ENCODE measurements around the gene KRTAP19-6. TPM values are rescaled to one million over a fixed set of nuclear protein-coding genes. Genes with fewer than 3 reads are reported as not detected.

KRTAP19-6 gene
- total RNA-seq, 1 experiment from 2014 or later, result not detected

DNA sequence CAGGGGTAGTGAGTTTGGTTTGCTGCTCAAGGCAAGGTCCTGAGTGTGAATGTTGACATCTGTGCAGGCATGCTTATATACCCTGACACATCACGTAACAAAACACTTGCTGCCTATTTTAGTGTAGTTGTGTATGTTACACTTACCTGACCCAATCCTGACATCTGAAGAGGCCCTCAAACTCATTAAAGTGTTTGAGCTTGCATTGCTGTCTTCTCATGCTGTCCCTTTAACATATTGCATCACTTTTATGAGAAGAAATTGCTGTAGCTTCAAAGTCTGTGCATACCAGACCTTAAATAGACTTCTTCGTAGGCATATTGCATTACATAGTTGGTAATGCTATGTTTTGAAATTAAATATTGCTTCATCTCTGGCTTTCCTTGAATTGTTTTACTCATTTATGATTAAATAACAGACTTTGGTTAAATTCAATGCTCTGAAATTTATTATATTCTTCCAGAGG lies 49.7 kb downstream of the KRTAP19-6 start, which contains the start of gene KRTAP19-3:
TSS of gene KRTAP19-3 (minus strand) at position 51 of the 466 bp plus-strand sequence. CDS start 56 bp downstream, outside the sequence.
- WGBS (ENCODE audit: extremely low coverage, insufficient read length, low lambda C conversion rate), result no CpG with 5 or more reads among the region's 2 CpGs
- H2BK12ac ChIP-seq (ENCODE audit: insufficient read length, low read depth, low read length), result no peak within 1 kb of the TSS
- no peak within 1 kb of the TSS for H3K9ac ChIP-seq (ENCODE audit: extremely low read depth, insufficient read length, low read length)
- no peak within 1 kb of the TSS for H2BK15ac ChIP-seq (ENCODE audit: low read depth, low read length)
- no peaks in the 10 kb centered on the region for H3K79me1 ChIP-seq (ENCODE audit: insufficient read depth, low read depth, low read length, poor library complexity, severe bottlenecking)
- H3K79me2 ChIP-seq (ENCODE audit: insufficient read depth, low read length), result no peaks in the 10 kb centered on the region
- Mint-ChIP-seq H3K4me3 (no peak within 1 kb of the TSS), H3K27ac (no peak within 1 kb of the TSS), H3K9me3 (peaks cover 17 to 26% of the 10 kb centered on the region in 2 experiments), H3K27me3 (ENCODE audit: low read depth) (no peaks in the 10 kb centered on the region; the same call in 1 of the 2 replicates), H3K4me1 (no peaks in the 10 kb centered on the region), H3K36me3 (ENCODE audit: insufficient read depth in 1 of 3, low read depth in 3 of 3) (peaks cover 2 to 19% (median 6%) of the 10 kb centered on the region in 3 experiments; a peak in 5 of 7 replicates)
- H2BK20ac ChIP-seq (ENCODE audit: low read depth, low read length, poor library complexity, severe bottlenecking), result no peak within 1 kb of the TSS
- no peaks in the 10 kb centered on the region for H3K9me3 ChIP-seq (ENCODE audit: control insufficient read depth, low read depth, low read length)
- H3K18ac ChIP-seq (ENCODE audit: insufficient read length, low read depth, low read length), result no peak within 1 kb of the TSS
- no peaks in the 10 kb centered on the region for H3K27me3 ChIP-seq (ENCODE audit: insufficient read depth, low read length)
- H2AK5ac ChIP-seq (ENCODE audit: insufficient read length, low read length), result no peak within 1 kb of the TSS
- no peak within 1 kb of the TSS for H3K23ac ChIP-seq (ENCODE audit: insufficient read length, low read depth, low read length)
- DNase-seq, result no peak
- no peaks in the 10 kb centered on the region for H3K4me1 ChIP-seq (ENCODE audit: insufficient read depth, low read length)
- no peak within 1 kb of the TSS for H2BK5ac ChIP-seq (ENCODE audit: insufficient read length, low read length)
- TF ChIP-seq, protein P1, sequence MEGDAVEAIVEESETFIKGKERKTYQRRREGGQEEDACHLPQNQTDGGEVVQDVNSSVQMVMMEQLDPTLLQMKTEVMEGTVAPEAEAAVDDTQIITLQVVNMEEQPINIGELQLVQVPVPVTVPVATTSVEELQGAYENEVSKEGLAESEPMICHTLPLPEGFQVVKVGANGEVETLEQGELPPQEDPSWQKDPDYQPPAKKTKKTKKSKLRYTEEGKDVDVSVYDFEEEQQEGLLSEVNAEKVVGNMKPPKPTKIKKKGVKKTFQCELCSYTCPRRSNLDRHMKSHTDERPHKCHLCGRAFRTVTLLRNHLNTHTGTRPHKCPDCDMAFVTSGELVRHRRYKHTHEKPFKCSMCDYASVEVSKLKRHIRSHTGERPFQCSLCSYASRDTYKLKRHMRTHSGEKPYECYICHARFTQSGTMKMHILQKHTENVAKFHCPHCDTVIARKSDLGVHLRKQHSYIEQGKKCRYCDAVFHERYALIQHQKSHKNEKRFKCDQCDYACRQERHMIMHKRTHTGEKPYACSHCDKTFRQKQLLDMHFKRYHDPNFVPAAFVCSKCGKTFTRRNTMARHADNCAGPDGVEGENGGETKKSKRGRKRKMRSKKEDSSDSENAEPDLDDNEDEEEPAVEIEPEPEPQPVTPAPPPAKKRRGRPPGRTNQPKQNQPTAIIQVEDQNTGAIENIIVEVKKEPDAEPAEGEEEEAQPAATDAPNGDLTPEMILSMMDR (conservative IDR thresholded peaks at IDR 0.05), result no peak
- no peak within 1 kb of the TSS for H3T11ph ChIP-seq (ENCODE audit: low read length)
- no peaks in the 10 kb centered on the region for H4K20me1 ChIP-seq (ENCODE audit: control insufficient read depth, insufficient read depth, insufficient read length)
- no peak within 1 kb of the TSS for H3K56ac ChIP-seq (ENCODE audit: insufficient read length, low read depth, low read length)
- H3K14ac ChIP-seq (ENCODE audit: insufficient read depth, low read length), result no peak within 1 kb of the TSS
- no peak within 1 kb of the TSS for H4K8ac ChIP-seq (replicated peaks; ENCODE audit: insufficient read length, low read depth, low read length)
- no peak within 1 kb of the TSS for H2BK120ac ChIP-seq (ENCODE audit: low read depth, low read length, poor library complexity, severe bottlenecking)
- no peak within 1 kb of the TSS for H4K5ac ChIP-seq (ENCODE audit: insufficient read length, low read depth, low read length)
- no peak within 1 kb of the TSS for H4K91ac ChIP-seq (ENCODE audit: insufficient read length, low read depth, low read length)
- H3K23me2 ChIP-seq (ENCODE audit: insufficient read length, low read depth, low read length, poor library complexity, severe bottlenecking), result no peaks in the 10 kb centered on the region
- H3K4me2 ChIP-seq (ENCODE audit: insufficient read depth, insufficient read length, low read length), result no peak within 1 kb of the TSS
- H3K27ac ChIP-seq (ENCODE audit: insufficient read length, low read depth, low read length), result no peak within 1 kb of the TSS
- H2AFZ ChIP-seq (ENCODE audit: low read length), result no peak within 1 kb of the TSS
- no peak within 1 kb of the TSS for H3K4ac ChIP-seq (ENCODE audit: low read depth, low read length)

Other genes starting within 250 kb of the KRTAP19-6 start
- not detected in 2 replicates for gene KRTAP26-1, start 221.5 kb downstream of the KRTAP19-6 start, total RNA-seq (2021)
- not detected in 2 replicates for gene KRTAP27-1, start 204.2 kb downstream of the KRTAP19-6 start, total RNA-seq (2021)
- gene KRTAP23-1, start 193.3 kb downstream of the KRTAP19-6 start, total RNA-seq (2021), result not detected in 2 replicates
- gene KRTAP13-2, start 169.6 kb downstream of the KRTAP19-6 start, total RNA-seq (2021), result not detected in 2 replicates
- not detected in 2 replicates for gene KRTAP13-1, start 145.8 kb downstream of the KRTAP19-6 start, total RNA-seq (2021)
- gene KRTAP13-3, start 115.9 kb downstream of the KRTAP19-6 start, total RNA-seq (2021), result not detected in 2 replicates
- gene KRTAP13-4, start 111.6 kb downstream of the KRTAP19-6 start, total RNA-seq (2021), result 0.39 and 0.68 TPM in 2 replicates
- not detected in 2 replicates for gene KRTAP15-1, start 101.6 kb downstream of the KRTAP19-6 start, total RNA-seq (2021)
- not detected in 2 replicates for gene KRTAP19-1, start 61.5 kb downstream of the KRTAP19-6 start, total RNA-seq (2021)
- gene KRTAP19-2, start 54.4 kb downstream of the KRTAP19-6 start, total RNA-seq (2021), result not detected in 2 replicates
- gene KRTAP19-3, start 49.9 kb downstream of the KRTAP19-6 start, total RNA-seq (2021), result not detected in 2 replicates
- not detected in 2 replicates for gene KRTAP19-4, start 44.7 kb downstream of the KRTAP19-6 start, total RNA-seq (2021)
- gene KRTAP19-5, start 39.7 kb downstream of the KRTAP19-6 start, total RNA-seq (2021), result not detected in 2 replicates
- gene KRTAP19-7, start 19.4 kb upstream of the KRTAP19-6 start, total RNA-seq (2021), result not detected in 2 replicates
- not detected in 2 replicates for gene KRTAP22-2, start 48.5 kb upstream of the KRTAP19-6 start, total RNA-seq (2021)
- not detected in 2 replicates for gene KRTAP6-3, start 50.6 kb upstream of the KRTAP19-6 start, total RNA-seq (2021)
- not detected in 2 replicates for gene KRTAP6-2, start 57.0 kb upstream of the KRTAP19-6 start, total RNA-seq (2021)
- gene KRTAP22-1, start 59.2 kb upstream of the KRTAP19-6 start, total RNA-seq (2021), result not detected in 2 replicates
- gene KRTAP6-1, start 72.1 kb upstream of the KRTAP19-6 start, total RNA-seq (2021), result not detected in 2 replicates
- not detected in 2 replicates for gene KRTAP20-1, start 74.6 kb upstream of the KRTAP19-6 start, total RNA-seq (2021)
- not detected in 2 replicates for gene KRTAP20-4, start 78.8 kb upstream of the KRTAP19-6 start, total RNA-seq (2021)
- not detected in 2 replicates for gene KRTAP20-2, start 93.3 kb upstream of the KRTAP19-6 start, total RNA-seq (2021)
- not detected in 2 replicates for gene KRTAP20-3, start 101.0 kb upstream of the KRTAP19-6 start, total RNA-seq (2021)
- gene KRTAP21-3, start 176.9 kb upstream of the KRTAP19-6 start, total RNA-seq (2021), result not detected in 2 replicates
- gene KRTAP21-2, start 205.4 kb upstream of the KRTAP19-6 start, total RNA-seq (2021), result not detected in 2 replicates
- not detected in 2 replicates for gene KRTAP21-1, start 213.6 kb upstream of the KRTAP19-6 start, total RNA-seq (2021)

Measured in H9 (cell line).